Esophagus squamous epithelium (tissue), 4 donors: ENCODE data around the gene APOL6.

Experiments used
- CTCF ChIP-seq, 6 experiments: fragments of 450-650 bp in 4 of 6; fragments of 200-600 bp in 2 of 6; sonication (generic) in 2 of 6; IDR thresholded peaks; one replicate each; pipeline ENCODE4 v1.5.1; 2016 to 2019; ENCODE audit warnings: antibody characterized with exemption in 6 of 6, mild to moderate bottlenecking in 4 of 6, moderate library complexity in 4 of 6
- POLR2A ChIP-seq, 4 donors: fragments of 450-650 bp; IDR thresholded peaks; one replicate each; pipeline ENCODE4 v1.6.1; 2017; ENCODE audit warnings: antibody characterized with exemption in 4 of 4, mild to moderate bottlenecking in 4 of 4, moderate library complexity in 3 of 4

- TF ChIP-seq CTCF (IDR thresholded peaks at IDR 0.05) (no peak), POLR2A (IDR thresholded peaks at IDR 0.05) (no peak)
Observed at GRCh38 chr22:35604621-35605368, 43.5 kb upstream of the APOL6 start.
